ENCODE results near the gene BTNL9.
"Not testable (repeated sequence)": the region's sequence is repeated elsewhere in the genome, so short reads cannot be mapped to it uniquely, and the experiment has no call there.

The BTNL9 gene

DNA sequence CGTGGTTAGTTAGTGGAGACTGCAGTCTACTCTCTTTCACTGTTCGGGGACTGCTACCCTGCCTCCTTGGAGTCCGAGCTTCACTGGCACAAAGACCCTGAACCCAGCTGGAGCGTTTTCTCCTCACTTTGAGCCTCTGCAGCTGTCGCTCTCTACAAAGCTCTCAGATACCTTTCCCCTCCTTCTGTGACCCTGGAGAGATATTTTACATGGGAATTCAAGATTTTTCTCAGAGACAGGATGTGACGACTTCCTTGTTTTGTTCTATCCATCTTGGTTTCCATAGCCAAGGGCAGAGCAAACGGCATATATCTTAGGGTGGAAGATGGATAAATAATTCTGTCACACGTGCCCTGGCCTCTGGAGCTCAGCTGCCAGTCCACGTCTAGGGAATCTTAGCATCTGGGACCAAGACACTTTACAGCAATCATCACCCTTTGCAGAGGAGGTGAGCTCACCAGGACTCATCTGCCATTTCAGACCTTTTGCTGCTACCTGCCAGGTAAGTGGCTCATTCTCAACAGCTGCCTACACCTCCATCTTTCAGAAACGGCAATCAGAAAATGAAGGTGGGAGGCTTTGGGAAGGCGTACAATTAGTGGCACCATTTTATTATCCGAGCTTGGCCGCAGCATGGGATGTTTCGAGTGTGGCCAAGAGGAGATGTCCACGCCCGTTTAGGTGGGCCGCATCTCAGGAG, at the start of gene BTNL9:
BTNL9 (plus strand) TSS at position 336 of the 700 bp plus-strand sequence. CDS start 5,224 bp downstream, outside the sequence.
- no peak for DNase-seq

GRCh38 chr5:180990882-180991242, 49.2 kb upstream of the BTNL9 start:
- DNase-seq: no peak

DNA sequence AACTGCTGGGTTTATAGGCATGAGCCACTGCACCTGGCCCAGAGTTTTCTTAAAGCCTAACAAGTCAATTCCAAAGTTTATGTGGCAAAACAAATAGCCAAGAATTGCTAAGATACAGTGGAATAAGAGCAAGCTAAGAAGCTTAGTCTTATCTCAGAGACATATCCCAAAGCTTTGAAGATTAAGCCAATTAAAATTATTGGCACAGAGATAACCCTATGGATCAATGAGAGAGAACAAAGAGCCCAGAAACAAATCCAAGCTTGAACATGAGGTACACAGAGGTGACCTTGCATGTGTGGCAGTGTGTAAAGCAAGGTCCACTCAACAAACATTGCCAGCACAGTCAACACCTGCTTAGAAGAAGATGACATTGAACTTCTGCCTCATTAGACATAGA, 38.1 kb upstream of the BTNL9 start:
- no peak for DNase-seq

DNA sequence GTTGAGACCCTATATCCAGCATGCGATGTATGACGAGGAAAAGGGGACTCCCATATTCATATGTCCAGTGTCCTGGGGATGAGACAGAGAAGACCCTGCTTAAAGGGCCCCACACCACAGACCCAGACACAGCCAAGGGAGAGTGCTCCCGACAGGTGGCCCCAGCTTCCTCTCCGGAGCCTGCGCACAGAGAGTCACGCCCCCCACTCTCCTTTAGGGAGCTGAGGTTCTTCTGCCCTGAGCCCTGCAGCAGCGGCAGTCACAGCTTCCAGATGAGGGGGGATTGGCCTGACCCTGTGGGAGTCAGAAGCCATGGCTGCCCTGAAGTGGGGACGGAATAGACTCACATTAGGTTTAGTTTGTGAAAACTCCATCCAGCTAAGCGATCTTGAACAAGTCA, 34.3 kb upstream of the BTNL9 start:
- DNase-seq: no peak

GRCh38 chr5:181008136-181008535, 31.9 kb upstream of the BTNL9 start:
- no peak for DNase-seq

DNA sequence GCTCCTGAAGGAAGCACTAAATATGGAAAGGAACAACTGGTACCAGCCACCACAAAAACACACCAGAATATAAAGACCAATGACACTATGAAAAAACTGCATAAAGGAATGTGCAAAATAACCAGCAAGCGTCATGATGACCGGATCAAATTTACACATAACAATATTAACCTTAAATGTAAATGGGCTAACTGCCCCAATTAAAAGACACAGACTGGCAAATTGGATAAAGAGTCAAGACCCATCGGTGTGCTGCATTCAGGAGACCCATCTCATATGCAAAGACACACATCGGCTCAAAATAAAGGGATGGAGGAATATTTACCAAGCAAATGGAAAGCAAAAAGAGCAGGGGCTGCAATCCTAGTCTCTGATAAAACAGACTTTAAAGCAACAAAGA, 30.0 kb upstream of the BTNL9 start:
- not testable (repeated sequence) for DNase-seq

GRCh38 chr5:181014654-181015053, 25.4 kb upstream of the BTNL9 start:
- not testable (repeated sequence) for DNase-seq

DNA sequence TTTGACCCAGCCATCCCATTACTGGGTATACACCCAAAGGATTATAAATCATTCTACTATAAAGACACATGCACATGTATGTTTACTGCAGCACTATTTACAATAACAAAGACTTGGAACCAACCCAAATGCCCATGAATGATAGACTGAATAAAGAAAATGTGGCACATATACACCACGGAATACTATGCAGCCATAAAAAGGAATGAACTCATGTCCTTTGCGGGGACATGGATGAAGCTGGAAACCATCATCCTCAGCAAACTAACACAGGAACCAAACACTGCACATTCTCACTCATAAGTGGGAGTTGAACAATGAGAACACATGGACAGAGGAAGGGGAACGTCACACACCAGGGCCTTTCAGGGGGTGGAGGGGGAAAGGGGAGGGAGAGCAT, 22.6 kb upstream of the BTNL9 start:
- not testable (repeated sequence) for DNase-seq

DNA sequence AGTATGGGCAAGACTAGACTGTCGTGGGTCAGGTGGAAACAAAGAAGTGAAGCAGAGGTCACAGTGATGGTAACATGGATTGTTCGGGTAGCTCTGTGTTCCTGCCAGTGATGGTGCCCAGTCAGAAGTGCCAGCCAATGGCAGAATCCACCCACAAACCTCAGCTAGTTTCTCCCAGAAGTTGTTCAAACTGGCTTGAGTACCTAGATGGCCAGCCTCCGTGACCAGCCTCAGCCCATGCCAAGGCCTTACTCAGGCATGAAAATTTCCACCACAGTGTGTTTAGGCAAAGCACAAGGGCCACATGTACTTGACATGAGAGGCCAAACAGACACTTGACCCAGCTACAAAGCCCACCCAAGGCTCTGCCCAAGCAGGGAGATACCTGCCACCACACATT, 19.4 kb upstream of the BTNL9 start:
- DNase-seq: no peak

DNA sequence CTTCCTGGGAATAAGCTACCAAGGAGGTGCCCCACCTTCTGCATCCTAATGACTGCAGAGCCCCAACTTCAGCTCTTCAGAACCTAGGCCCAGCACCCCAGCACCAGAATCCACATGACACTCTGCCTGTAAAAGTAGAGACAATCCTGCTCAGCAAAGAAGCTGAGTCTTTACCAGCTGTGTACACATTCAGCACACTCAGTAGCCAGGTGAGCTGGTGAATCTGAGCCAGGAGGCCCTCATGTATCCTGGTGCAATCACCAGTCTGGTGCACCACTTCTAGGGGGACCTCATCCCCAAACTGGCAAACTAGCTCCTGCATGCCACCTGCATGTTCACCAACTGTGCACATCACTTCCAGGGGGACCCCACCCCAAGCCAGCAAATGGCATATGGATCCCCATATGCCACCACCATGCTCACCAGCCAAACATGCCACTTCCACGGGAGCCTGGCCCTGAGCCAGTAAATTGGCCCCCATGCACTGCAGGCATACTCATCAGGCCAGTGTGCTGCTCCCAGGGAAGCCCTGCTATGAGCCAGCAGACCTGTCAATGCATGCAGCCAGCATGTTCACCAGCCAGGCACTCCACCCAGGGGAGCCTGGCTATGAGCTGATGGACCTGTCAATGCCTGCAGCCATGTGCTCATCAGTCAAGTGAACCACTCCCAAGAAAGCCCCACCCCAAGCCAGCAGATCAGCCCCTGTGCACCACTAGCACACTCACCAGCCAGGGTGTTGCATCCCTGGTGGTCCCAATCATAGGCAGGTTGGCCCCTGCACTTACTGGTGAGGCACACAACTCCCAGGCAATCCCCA, 15.6 kb upstream of the BTNL9 start:
- DNase-seq: no peak

DNA sequence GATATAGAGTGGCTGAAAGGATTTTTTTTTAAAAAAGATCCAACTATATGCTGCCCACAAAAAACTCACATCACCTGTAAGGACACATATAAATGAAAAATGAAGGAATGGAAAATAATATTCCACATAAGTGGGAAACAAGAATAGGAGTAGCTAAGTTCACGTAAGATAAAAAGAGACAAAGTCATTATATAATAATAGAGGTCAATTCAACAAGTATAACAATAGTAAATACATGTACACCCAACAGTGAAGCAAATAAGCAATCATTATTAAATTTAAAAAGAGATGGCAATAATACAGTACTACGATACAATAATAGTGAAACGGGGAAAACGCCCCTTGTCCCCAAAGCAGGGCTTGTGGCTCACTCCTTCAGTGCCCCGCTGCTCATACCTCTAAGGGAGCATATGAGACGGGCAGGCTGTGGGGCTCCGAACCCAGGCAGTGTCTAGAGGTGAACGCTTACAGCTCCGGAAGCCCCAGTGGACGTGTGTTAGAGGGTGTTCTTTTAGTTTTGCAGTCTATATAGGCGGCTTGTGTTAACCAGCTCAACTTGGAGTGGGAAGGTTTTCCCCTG, 12.5 kb upstream of the BTNL9 start:
- no peak for DNase-seq

DNA sequence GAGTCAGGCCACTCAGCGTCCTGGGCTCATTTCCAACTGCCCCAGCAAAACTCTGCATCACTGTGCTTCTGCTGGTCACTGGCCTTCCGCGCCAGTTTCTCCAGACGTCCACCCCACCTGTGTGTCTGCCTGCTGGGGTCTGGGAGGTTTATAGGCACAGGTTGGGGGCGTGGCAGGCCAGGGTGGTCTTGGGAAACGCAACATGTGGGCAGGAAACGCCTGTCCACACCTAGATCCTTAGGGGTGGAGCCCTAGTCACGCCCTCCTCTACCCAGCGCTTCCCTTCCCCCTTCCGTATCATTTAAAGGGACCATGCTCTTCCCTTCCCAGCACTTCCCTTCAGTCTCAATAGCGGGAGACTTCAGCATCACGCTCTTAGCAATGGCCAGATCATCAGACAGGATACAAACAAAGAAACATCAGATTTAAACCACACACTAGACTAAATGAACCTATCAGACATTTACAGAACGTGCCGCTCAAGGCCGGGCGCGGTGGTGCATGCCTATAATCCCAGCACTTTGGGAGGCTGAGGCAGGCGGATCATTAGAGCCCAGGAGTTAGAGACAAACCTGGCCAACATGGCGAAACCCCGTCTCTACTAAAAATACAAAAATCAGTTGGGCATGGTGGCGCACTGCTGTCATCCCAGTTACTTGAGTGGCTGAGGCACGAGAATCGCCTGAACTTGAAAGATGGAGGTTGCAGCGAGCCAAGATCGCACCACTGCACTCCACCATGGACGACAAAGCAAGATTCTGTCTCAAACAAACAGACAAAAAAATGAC, 11.8 kb upstream of the BTNL9 start:
- DNase-seq: no peak

DNA sequence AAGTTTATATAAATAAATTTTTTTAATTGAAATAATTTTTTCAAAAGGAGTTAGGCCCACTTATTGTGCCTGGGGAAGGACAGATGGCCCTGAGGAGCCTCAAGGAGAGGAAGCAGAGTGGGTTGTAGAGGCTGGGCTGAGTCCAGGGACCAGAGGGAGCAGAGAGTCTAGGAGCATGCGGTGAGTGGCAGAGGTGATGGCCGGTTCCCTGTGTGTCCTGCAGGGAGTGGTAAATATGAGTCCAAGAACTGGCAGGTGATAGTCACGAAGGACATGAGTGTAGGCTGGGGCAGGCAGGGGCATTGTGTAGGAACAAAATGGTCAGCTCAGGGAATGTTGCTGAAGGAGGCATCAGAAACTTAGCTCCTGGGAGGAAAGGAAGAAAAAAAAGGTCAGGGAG, 8.3 kb upstream of the BTNL9 start:
- no peak for DNase-seq

DNA sequence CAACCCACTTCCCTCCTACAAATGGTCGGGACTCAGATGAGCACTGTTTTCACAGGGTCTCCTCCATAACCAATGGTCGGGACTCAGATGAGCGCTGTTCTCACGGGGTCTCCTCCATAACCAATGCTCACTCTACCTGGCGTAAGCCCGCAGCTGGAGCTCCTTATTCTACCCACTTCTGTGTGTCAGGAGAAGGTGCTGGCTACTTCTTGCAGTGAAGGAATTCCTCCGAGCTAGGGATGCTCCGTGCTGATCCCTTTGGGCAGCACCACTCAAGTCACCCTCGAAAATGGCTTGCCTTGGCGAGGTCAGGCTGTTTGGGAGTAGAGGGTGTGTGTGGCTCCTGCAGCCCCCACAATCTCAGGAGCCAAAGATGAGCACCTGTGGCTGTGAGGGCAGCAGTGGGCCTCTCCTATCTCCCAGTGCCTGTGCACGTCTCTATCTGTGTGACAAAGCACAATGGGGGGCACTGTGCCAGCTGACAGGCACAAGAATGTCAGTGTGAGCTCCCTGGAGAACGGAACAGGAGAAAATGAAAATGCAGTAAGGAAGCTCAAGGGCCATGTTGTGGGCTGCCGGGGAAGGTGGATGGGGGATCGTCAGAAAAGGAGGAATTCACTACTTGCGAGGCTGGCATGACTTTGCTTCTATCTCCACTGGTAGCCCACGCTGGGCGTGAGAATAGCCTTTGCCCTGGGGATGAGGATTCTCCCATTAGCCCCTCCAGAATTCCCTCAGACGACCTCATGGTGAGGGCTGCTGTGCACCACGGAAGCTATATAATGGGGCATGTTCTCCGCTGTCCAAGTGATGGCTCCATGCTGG, 3.9 kb upstream of the BTNL9 start:
- DNase-seq: no peak

- DNase-seq: no peak
Observed at GRCh38 chr5:181036816-181037364, 3.2 kb upstream of the BTNL9 start.

- DNase-seq: no peak
Observed at GRCh38 chr5:181037365-181037861, 2.7 kb upstream of the BTNL9 start.

DNA sequence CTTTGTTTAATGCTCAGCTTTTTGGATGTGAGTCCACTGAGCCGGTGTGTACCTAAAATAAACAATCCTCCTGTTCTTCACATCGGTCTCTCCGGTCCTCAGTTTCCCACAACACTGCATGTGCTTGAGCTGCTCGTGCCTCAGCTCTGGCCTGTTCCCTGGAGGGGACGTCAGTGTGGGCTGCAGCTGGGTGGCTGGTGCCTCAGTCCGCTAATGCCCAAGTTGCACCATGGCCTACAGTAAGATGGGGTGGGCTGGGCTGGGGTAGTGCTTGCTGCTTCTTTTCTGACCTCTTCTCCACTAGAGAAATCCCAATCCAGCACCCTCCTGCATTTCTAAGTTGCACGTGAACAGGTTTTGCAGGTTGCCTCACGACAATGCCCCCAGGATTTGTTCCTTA, 595 bp upstream of the BTNL9 start:
- no peak for DNase-seq

DNA sequence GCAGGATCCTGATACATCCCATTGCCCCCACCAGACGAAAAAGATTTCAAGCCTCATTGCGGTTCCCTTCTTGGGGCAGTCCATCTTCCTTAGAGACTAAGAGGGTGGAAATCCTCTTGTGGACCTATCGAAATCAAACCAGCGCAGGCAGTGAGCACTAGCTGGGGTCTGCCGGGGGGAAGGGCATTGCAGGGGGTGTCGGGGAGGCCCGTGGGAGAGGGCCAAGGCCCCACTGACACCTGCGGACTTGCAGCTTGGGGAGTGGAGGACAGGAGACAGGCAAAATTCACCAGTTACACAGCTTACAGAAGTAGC, 522 bp downstream of the BTNL9 start:
- DNase-seq: no peak

- no peak for DNase-seq
Observed at GRCh38 chr5:181041043-181041442, 977 bp downstream of the BTNL9 start.

DNA sequence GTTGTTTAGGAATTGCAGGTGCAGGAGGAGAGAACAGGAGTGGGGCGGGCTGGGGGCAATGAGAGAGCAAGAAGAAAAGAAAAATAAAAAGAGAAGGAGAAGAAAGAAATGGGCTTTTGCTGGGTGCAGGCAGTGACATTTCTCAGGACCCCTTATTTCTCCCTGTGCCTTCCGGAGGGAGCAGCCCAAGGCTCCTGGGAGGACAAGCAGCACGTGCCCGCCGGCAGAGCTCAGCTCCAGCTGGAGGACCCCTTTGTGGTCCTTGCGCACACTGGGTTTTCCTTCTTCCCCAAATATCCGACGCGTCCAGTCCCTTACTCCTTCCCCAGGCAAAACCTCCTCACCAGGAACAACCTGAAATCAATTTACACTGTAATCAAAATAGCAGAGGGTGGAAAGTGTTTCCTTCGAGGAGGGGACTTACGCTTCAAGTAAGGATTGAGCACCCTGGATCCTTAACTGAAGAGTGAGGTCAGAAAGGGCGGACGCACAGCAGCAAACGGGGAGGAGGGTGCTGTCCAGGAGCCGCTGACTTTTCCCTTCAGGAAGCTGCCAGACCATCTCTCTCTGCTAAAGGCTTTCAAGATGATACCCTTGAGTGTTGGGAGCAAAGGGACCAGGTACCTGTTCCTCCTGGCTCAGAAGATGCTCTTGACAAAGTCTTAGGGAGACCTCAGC, 2.1 kb downstream of the BTNL9 start:
- no peak for DNase-seq

DNA sequence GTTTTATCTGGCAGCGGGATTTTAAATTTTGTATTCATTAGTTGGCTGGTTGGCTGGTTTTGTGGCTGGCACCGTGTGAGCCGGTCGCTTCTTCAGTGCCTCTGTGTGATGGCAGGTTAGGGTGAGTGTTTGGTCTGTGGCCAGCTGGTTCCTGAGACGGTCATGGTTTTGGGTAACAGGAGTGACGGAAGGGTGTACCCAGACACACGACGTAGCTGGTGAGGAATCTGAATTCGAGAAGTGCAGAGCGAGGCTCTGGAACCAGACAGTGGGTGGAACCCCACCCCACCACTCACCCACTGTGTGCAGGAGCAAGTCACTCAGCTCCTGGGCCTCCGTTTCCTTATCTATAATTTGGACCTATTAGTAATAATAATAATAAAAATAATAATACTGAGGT, 2.7 kb downstream of the BTNL9 start:
- DNase-seq: no peak

Measured in NK-92 treated with Interleukin-12 subunit alpha and Interleukin-12 subunit beta, amount 100 ng/mL, for 24 hours (cell line).